Brain microvascular endothelial cell (primary cell): ENCODE measurements around the gene MPZL1.

Experiments
- DNase-seq: peaks from one replicate; pipeline ENCODE4 v3.0.0-alpha.2; 2020
- H3K27ac ChIP-seq: fragments of 250-450 bp; sonication (Bioruptor Pico); 2 replicates; pipeline ENCODE4 v1.5.1; 2020; ENCODE audit warnings: mild to moderate bottlenecking, moderate library complexity
- H3K27me3 ChIP-seq: fragments of 250-450 bp; sonication (Bioruptor Pico); replicated peaks from 2 replicates; pipeline ENCODE4 v1.5.1; 2020; ENCODE audit warnings: mild to moderate bottlenecking
- H3K36me3 ChIP-seq: fragments of 250-450 bp; sonication (Bioruptor Pico); replicated peaks from 2 replicates; pipeline ENCODE4 v1.5.1; 2020; ENCODE audit warnings: mild to moderate bottlenecking
- H3K4me3 ChIP-seq: 2 replicates; pipeline ENCODE4 v1.5.1; 2011; ENCODE audit warnings: low read depth, mild to moderate bottlenecking, control low read depth, low read length, moderate library complexity
- CTCF ChIP-seq: IDR thresholded peaks from 2 replicates; pipeline ENCODE4 v1.5.1; 2011; ENCODE audit warnings: low read depth, mild to moderate bottlenecking, moderate library complexity, low read length, control low read depth, inconsistent platforms; ENCODE audit errors: missing control alignments
- in situ Hi-C: cut with HindIII; loops from 2 replicates; pipeline ENCODE4 v1.10.0; 2017; ENCODE audit warnings: low sequenced_read_pairs, low pct_ligation_motif_present

Gene MPZL1

DNA sequence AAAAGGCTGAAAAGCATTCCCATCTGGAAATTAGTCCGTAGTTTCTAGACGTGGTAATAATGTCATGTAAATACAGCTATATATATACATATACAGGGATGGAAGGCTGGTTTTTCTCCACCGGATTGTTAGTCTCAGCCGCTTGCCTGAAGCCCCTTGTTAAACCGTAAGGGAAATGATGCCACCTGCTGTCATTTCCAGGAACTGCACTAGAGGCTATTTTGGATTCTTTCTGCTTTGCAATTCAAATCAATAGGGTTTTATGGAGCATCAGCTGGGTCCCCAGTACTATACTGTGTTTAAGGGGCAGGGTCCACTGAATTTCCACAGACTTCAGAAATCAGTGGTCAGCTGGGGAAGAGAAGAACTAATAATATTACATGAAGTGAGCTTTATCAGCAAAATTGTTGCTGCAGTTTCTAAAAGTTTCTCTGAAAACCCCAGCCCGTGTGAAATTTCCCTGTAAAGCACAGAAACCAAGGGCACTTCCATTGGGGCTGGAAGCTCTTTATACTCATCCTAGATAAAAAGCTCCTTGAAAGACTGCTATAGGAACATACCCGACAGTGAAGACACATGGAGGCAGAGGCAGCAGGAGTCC lies 33.8 kb upstream of the MPZL1 start:
- peak; percentile 91 for TF ChIP-seq CTCF
- Histone ChIP-seq H3K4me3 (no peak overlapping the region), H3K36me3 (no peaks in the 10 kb centered on the region), H3K27ac (no peak overlapping the region), H3K27me3 (no peaks in the 10 kb centered on the region)
- peak; percentile 85 for DNase-seq
- in situ Hi-C loops: no loop called here

DNA sequence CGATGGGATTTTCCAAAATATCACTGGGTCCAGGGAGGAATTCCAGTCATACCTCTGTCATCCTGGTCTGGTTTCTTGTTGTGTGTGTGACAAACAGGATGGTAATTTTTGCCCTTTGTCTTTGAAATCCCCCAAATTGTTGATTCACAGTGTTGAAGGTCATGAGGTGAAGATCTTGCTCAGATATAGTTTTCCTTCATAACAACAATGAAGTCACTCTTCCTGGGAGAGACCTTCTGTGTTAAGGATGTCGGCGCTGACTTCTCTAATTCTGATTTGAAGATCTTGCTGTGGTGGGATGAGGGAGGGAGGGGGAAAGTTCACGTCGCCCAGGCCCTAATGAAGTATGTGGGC lies 32.2 kb upstream of the MPZL1 start:
- Histone ChIP-seq H3K4me3 (no peak overlapping the region), H3K27me3 (no peaks in the 10 kb centered on the region), H3K36me3 (no peaks in the 10 kb centered on the region), H3K27ac (no peak overlapping the region)
- no peak for TF ChIP-seq CTCF
- in situ Hi-C loops: no loop called here
- peak; percentile 6 for DNase-seq

DNA sequence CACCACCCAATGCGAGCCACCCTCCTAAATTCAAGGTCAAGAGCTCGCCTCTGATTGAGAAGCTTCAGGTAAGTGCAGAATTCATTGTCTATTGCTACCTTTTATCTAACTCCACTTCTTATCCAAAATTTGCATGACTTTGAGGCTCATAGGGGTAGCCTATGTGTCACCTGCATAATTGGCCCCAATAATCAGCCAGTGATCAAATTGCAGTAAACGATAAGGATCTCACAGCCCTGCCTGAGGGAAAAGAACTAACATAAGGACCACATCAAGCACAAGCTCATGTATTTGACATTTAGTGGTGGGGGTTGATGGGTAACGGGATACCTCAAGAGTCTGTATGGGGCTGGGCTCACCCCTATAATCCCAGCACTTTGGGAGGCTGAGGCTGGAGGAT lies 31.7 kb upstream of the MPZL1 start:
- no peak overlapping the region for H3K4me3 ChIP-seq
- in situ Hi-C loops: no loop called here
- no peaks in the 10 kb centered on the region for H3K27me3 ChIP-seq
- H3K36me3 ChIP-seq: no peaks in the 10 kb centered on the region
- TF ChIP-seq CTCF: no peak
- H3K27ac ChIP-seq: no peak overlapping the region
- no peak for DNase-seq

GRCh38 chr1:167693425-167694045 lies 28.2 kb upstream of the MPZL1 start:
- no peaks in the 10 kb centered on the region for H3K27me3 ChIP-seq
- H3K27ac ChIP-seq: no peak overlapping the region
- in situ Hi-C loops: no loop called here
- DNase-seq: no peak
- TF ChIP-seq CTCF: no peak
- H3K4me3 ChIP-seq: no peak overlapping the region
- H3K36me3 ChIP-seq: no peaks in the 10 kb centered on the region

DNA sequence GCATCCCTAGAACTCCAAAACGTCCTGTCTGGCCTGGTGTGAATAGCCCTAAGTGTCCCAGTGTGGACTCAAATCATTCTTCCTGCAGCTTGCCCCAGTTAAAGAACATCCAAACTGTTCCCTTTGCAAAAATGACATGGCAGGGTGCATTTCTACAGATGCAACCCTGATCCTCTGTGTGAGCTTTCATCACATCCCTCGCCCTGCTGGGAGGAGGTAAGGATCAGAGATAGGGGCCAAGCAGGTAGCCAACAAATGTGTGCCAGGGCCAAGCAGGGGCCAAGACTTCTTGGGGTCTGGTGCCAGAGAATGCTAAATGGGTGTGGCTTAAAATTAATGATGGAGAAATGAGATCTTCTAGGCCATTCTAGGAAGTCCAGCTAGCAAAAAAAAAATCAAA lies 27.1 kb upstream of the MPZL1 start:
- Histone ChIP-seq H3K27me3 (no peaks in the 10 kb centered on the region), H3K4me3 (no peak overlapping the region), H3K27ac (no peak overlapping the region), H3K36me3 (no peaks in the 10 kb centered on the region)
- no peak for DNase-seq
- no peak for TF ChIP-seq CTCF
- in situ Hi-C loops: no loop called here

DNA sequence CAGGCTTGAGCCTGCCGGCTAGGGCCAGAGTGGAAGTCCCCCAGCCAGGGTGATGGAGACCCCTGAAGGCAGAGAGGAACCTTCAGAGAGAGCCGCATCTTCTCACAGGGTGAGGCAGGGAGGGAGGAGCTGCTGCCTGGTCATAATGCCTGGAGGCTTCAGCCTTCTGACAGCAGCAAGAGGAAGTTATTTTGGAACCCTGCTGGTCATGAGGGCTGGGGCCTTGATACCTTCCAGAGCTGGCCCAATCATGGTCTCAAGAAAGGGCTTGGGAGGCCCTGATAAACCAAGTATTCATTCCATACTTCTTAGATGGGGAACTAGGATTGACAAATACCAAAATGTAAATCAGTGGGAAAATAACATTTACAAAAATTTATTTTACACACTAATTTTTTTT lies 26.6 kb upstream of the MPZL1 start:
- in situ Hi-C loops: no loop called here
- Histone ChIP-seq H3K27ac (no peak overlapping the region), H3K36me3 (no peaks in the 10 kb centered on the region), H3K27me3 (no peaks in the 10 kb centered on the region), H3K4me3 (no peak overlapping the region)
- no peak for TF ChIP-seq CTCF
- no peak for DNase-seq
